Adrenal gland (tissue), 12 donors: Measurements from ENCODE around the gene FBXW10. TPM values are rescaled to one million over a fixed set of nuclear protein-coding genes. Genes with fewer than 3 reads are reported as not detected.
"Not testable (repeated sequence)": the region's sequence is repeated elsewhere in the genome, so short reads cannot be mapped to it uniquely, and the experiment has no call there.

Experiments
- DNase-seq, 7 donors: peaks; one replicate each; pipeline ENCODE4 v3.0.0-alpha.2; 2019 to 2020
- H3K27ac ChIP-seq, 5 donors: fragments of 200-600 bp; sonication (generic) in 4 of 5; 1 replicate in 3 of 5; 2 replicates in 2 of 5; pipeline versions ENCODE4 v1.5.1 to v1.8.0; 2016 to 2020; ENCODE audit warnings: mild to moderate bottlenecking in 1 of 5
- H3K27me3 ChIP-seq: fragments of 200-600 bp; 2 replicates; pipeline ENCODE4 v1.8.0; 2021
- H3K36me3 ChIP-seq, 2 donors: fragments of 200-600 bp; replicated peaks in 1 of 2; 1 replicate in 1 of 2; 2 replicates in 1 of 2; pipeline versions ENCODE4 v1.5.1 to v1.8.0; 2018 to 2022
- H3K4me1 ChIP-seq, 2 donors: fragments of 200-600 bp; replicated peaks in 1 of 2; 1 replicate in 1 of 2; 2 replicates in 1 of 2; pipeline versions ENCODE4 v1.5.1 to v1.8.0; 2018 to 2021
- H3K4me3 ChIP-seq, 4 donors: fragments of 200-600 bp; sonication (generic) in 3 of 4; one replicate each; pipeline ENCODE4 v1.5.1; 2016 to 2018
- H3K9me3 ChIP-seq, 3 donors: fragments of 200-600 bp; sonication (generic) in 1 of 3; replicated peaks in 1 of 3; 1 replicate in 2 of 3; 2 replicates in 1 of 3; pipeline versions ENCODE4 v1.5.1 to v1.8.0; 2016 to 2021
- POLR2A ChIP-seq, 2 donors: fragments of 450-650 bp; IDR thresholded peaks; one replicate each; pipeline ENCODE4 v1.6.1; 2017; ENCODE audit warnings: antibody characterized with exemption in 2 of 2, mild to moderate bottlenecking in 2 of 2, moderate library complexity in 1 of 2
- WGBS, 4 donors: extraction: QIAGEN DNeasy Blood & Tissue Kit in 2 of 4; methylation state at CpG; one replicate each; pipeline versions ENCODE4 v1.1.5 to v1.1.7; 2013 to 2017; 5-methylcytosine and 5-hydroxymethylcytosine counted together
- intact Hi-C, 2 donors: fragments of 100-400 bp; cut with DNase I; formaldehyde crosslinking; loops; one replicate each; pipeline versions ENCODE4 v1.14.1 to v1.15.0; 2022 to 2023
- polyA plus RNA-seq, 3 donors: library from polyadenylated mRNA; stranded (reverse); fragments of 200-250 nt in 2 of 3; fragments of 350-450 nt in 1 of 3; fragmentation: Illumina TruSeq in 1 of 3; extraction: RNeasy Lipid Tissue Mini Kit (QIAGEN cat#74804) in 1 of 3; gene quantifications; one replicate each; pipeline ENCODE4 v1.2.3, GENCODE V29; 2013 to 2014
- total RNA-seq, 9 donors: library from RNA; depleted of rRNA in 4 of 9; stranded (reverse); fragments of >200 nt in 4 of 9; fragments of 120-200 nt in 1 of 9; fragmentation: NEBNext Ultra II Directional in 1 of 9; extraction: Animal tissue kit (Norgen Biotek cat#: 25700) in 1 of 9; gene quantifications; one replicate each; pipeline versions ENCODE4 v1.1.0 to v1.2.4, GENCODE V29; 2013 to 2023
- TF ChIP-seq, protein P1 (sequence below), 6 experiments: fragments of 450-650 bp in 4 of 6; fragments of 200-600 bp in 2 of 6; sonication (generic) in 1 of 6; IDR thresholded peaks; 1 replicate in 5 of 6; 2 replicates in 1 of 6; pipeline versions ENCODE4 v1.5.1 to v1.8.0; 2016 to 2021; ENCODE audit warnings: antibody characterized with exemption in 6 of 6, mild to moderate bottlenecking in 2 of 6, moderate library complexity in 1 of 6
- donor health status: healthy with polysubstance abuse.
- donor health status: Bipolar disorder and iron deficiency.
- donor health status: DM: yes; HTN: yes; CAD: no.
- donor health status: DM: no; HTN: no; CAD: no.
- donor health status: DM: no; HTN: no; CAD: no.
- donor health status: DM: yes; HTN: yes; CAD: no.

FBXW10 gene
- total and polyA plus RNA-seq, 12 donors = 0.14 to 3.0 (median 0.97) TPM; not detected in 2

DNA sequence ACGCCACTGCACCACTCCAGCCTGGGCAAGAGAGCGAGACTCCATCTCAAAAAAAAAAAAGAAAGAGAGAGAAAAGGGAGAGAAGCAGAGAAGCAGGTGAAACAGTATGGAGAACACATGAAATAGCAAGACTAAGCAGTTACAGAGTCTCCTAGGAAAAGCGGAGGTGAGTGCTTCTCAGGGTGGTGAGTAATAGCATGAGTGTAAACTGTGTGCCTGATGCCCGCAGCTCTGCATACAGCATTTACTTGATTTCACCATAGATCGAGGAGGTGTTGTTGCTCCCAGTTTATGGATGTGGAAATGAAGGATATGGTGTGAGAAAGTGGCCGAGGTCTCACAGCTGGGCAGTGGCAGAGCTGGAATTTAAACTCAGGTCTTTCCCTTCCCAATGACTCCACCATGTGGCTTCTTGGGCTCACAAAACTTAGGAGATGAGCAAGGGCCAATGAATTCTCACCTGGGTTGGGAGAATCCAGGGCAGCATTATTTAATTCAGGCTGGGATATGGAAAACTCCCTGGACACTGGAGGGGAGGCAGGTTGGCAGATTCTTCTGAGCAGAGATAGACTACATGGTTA is 10.1 kb downstream of the FBXW10 start:
- H3K27ac ChIP-seq, DNase-seq, intact Hi-C loops, H3K4me3 ChIP-seq, H3K4me1 ChIP-seq, H3K9me3 ChIP-seq, H3K36me3 ChIP-seq, H3K27me3 ChIP-seq: not testable (repeated sequence)
- 81 to 90% (median 84%) methylated on average over 5 of the region's 6 CpGs for WGBS, 4 donors

DNA sequence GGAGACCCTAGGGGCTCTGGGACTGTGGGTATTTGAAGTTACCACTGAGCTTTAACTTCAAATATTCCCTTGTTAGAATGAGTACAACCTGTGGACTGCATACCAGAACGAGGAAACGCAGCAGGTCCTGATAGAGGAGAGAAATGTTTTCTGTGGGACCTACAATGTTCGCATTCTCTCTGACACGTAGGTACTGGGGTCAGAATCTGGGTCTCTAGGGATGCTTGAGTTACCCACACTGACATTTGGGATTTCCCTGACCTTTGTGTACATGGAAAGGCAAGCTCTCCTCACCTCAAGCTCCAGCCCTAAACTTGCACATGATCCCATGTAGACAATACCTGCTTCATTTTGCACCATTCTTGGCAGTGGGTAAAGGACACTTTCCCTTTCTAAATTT is 12.1 kb downstream of the FBXW10 start:
- DNase-seq, H3K4me1 ChIP-seq, H3K9me3 ChIP-seq, H3K4me3 ChIP-seq, intact Hi-C loops, H3K36me3 ChIP-seq, H3K27me3 ChIP-seq, H3K27ac ChIP-seq: not testable (repeated sequence)
- WGBS, 4 donors = 53 to 73% (median 66%) methylated on average over 1 to 4 of the region's 4 CpGs

DNA sequence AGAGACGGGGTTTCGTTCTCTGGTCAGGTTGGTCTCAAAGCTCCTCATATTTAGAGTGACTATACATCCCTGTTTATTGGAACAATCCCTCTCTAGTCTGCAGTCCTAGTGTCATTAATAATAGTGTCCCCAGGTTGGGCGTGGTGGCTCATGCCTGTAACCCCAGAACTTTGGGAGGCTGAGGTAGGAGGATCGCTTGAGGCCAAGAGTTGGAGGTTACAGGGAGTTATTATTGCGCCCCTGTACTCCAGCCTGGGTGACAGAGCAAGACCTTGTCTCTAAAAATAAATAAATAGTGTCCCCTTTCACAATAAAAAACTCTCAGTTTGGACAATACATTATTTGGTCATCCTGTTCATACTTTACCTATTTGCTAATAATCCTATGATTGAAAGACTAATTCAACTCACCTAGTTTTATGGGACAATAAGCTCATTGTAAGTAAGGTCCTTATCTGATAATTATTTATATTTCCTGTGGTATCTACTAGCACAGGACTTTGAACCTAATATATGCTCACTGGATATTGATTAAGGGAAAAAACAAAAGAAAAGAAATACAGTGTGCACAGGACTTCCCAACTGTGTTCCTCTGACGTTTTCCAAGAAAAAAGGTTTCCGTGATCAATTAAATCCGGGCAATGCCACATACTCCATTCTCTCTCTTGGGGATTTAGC is 13.7 kb downstream of the FBXW10 start:
- H3K27ac ChIP-seq, H3K27me3 ChIP-seq, DNase-seq, H3K4me3 ChIP-seq, H3K9me3 ChIP-seq, H3K4me1 ChIP-seq, H3K36me3 ChIP-seq, intact Hi-C loops: not testable (repeated sequence)
- 89 to 96% (median 92%) methylated on average over 8 of the region's 8 CpGs for WGBS, 4 donors

DNA sequence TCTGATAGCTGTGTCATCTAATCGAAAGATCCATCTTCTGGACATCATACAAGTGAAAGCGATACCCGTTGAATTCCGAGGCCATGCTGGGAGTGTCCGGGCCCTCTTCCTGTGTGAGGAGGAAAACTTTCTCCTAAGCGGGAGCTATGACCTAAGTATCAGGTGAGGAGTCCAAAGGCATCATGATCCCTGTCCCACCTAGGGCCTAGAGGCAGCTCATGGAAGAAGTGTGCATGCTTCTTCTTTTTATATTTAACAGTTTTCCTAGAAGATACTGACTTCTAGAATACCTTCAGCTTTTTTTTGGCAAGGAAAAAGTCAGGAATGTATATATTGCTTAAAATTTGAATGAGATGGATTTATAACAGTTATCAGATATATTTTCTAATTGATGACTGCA is 14.5 kb downstream of the FBXW10 start:
- DNase-seq, intact Hi-C loops, H3K27me3 ChIP-seq, H3K36me3 ChIP-seq, H3K4me1 ChIP-seq, H3K4me3 ChIP-seq, H3K9me3 ChIP-seq, H3K27ac ChIP-seq: not testable (repeated sequence)
- 85 to 91% methylated on average over 1 to 2 of the region's 6 CpGs; no CpG with 5 or more reads in 2 of the 4 donors for WGBS, 4 donors

DNA sequence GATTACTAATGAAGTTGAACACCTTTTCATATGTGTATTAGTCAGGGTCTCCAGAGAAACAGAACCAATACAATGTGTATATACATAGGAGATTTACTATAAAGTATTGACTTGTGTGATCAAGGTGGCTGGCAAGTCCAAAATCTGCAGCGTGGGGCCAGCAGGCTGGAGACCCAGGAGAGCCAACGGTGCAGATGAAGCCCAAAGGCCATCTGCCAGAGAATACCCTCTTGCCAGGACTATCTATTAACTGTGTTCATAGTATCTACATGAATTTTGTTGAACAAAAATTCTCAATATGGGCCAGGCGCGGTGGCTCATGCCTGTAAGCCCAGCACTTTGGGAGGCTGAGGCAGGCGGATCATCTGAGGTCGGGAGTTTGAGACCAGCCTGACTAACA is 16.4 kb downstream of the FBXW10 start:
- intact Hi-C loops, H3K4me3 ChIP-seq, H3K4me1 ChIP-seq, H3K9me3 ChIP-seq, H3K27ac ChIP-seq, H3K27me3 ChIP-seq, H3K36me3 ChIP-seq, DNase-seq: not testable (repeated sequence)
- WGBS, 4 donors = 85 to 97% (median 96%) methylated on average over 4 to 6 of the region's 6 CpGs

DNA sequence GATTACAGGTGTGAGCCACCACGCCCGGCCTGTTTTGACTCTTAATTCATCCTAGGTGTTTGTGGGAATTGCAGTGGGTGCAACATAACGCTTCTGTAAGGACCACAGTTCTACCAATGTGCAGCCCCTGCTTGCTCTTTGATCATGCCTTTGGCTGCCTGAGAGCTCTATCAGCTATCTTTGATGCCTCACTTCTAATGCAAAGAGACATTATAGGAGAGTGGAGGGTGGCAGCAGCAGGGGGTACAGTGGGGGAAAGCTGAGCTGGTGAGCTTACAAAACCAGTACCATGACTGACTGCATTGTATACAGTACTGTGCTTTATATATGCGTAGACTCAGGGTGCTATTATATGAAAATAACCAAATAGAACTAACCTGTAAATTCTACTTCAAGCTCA is 26.7 kb downstream of the FBXW10 start:
- H3K4me1 ChIP-seq, H3K27me3 ChIP-seq, H3K36me3 ChIP-seq, DNase-seq, H3K27ac ChIP-seq, H3K9me3 ChIP-seq, intact Hi-C loops, H3K4me3 ChIP-seq: not testable (repeated sequence)
- WGBS, 4 donors = 90 to 100% (median 96%) methylated on average over 1 to 3 of the region's 4 CpGs

DNA sequence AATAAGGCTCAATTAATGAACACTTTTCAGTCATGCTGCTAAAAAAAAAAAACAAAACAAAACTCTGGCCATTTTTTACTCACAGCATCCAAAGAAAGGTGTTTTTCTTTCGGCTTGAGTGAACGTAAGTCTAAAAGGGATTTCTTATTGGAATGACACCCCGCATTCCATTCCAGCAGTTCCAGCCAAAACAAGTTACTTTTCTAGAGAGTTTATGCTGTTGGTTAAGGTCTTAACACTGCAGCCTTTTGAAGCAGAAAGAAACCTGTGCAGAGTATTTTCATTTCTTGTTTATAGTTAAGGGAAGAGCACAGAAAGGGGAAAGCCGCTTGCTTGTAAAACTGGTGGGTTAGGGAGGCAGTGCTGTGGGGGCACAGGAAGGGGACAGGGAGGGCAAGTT is 27.2 kb downstream of the FBXW10 start:
- DNase-seq, H3K27ac ChIP-seq, H3K4me1 ChIP-seq, H3K4me3 ChIP-seq, intact Hi-C loops, H3K9me3 ChIP-seq, H3K27me3 ChIP-seq, H3K36me3 ChIP-seq: not testable (repeated sequence)
- 70 to 80% (median 75%) methylated on average over 4 of the region's 4 CpGs for WGBS, 4 donors

DNA sequence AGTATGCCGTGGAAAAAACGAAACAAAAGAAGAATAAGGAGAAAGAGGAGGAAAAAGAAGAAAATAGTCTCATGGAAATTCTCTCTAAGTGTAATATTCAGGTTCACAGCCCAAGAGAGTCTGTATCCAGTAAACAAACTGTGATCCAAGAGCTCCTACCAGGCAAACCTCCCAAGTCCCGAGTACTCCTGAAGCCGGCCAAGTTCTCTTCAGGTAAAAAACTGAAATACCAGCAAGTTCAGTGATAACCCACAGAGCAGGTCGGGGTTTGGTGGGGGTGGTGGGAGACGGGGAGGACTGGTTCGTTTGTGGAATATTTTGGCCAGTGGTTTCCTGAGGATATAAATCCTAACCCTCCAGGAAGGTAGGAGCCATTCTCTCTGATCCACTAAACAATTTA is 28.6 kb downstream of the FBXW10 start:
- Histone ChIP-seq H3K27me3 (no peaks in the 10 kb centered on the region), H3K9me3 (no peaks in the 10 kb centered on the region), H3K27ac (no peak overlapping the region), H3K4me1 (no peaks in the 10 kb centered on the region), H3K36me3 (no peaks in the 10 kb centered on the region), H3K4me3 (no peak overlapping the region)
- WGBS, 4 donors = 77 to 82% (median 79%) methylated on average over 7 of the region's 7 CpGs
- intact Hi-C loops = no loop called here
- no peak for TF ChIP-seq POLR2A (IDR thresholded peaks at IDR 0.05)
- TF ChIP-seq, protein P1, sequence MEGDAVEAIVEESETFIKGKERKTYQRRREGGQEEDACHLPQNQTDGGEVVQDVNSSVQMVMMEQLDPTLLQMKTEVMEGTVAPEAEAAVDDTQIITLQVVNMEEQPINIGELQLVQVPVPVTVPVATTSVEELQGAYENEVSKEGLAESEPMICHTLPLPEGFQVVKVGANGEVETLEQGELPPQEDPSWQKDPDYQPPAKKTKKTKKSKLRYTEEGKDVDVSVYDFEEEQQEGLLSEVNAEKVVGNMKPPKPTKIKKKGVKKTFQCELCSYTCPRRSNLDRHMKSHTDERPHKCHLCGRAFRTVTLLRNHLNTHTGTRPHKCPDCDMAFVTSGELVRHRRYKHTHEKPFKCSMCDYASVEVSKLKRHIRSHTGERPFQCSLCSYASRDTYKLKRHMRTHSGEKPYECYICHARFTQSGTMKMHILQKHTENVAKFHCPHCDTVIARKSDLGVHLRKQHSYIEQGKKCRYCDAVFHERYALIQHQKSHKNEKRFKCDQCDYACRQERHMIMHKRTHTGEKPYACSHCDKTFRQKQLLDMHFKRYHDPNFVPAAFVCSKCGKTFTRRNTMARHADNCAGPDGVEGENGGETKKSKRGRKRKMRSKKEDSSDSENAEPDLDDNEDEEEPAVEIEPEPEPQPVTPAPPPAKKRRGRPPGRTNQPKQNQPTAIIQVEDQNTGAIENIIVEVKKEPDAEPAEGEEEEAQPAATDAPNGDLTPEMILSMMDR (IDR thresholded peaks at IDR 0.05) = no peak
- no peak for DNase-seq
